ENCODE measurements around the gene ELAVL4. TPM values are rescaled to one million over a fixed set of nuclear protein-coding genes. Genes with fewer than 3 reads are reported as not detected.

ELAVL4 gene
- total and polyA plus RNA-seq, 2 donors from 2014 or later = not detected

DNA sequence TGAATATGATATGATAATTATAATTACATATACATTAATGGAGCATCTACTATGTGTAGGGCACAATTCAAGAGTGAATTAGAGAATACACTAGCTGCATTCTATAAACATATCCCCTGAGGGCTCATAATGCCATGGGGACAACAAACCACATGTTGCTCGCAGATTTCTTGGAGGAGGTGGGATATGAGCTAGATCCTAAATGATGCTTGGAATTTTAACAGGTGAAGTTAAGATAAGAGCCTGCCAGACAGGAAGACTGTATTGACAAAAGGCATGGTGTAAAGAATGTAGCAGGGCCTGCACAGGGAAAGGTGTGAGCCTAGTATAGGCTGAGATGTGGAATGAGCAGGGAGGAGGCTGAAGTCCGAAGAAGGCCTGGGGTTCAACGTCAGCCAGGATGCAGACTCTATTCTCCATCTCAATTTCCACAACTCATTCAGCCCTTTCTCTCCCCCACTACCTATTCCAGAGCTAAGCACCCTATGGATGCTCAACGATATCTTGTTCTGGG lies 120.2 kb downstream of the ELAVL4 start:
- FAIRE-seq = no peak
- no peak for DNase-seq
- H3K9me3 ChIP-seq (ENCODE audit: control insufficient read depth in 2 of 3, insufficient read depth in 1 of 3, low read length in 3 of 3) = peaks cover 0 to 6% (median 0%) of the 10 kb centered on the region in 3 donors
- intact Hi-C loops (cut with DNase I) = no loop called here
- H3K36me3 ChIP-seq (ENCODE audit: control insufficient read depth in 2 of 3, insufficient read depth in 3 of 3, low read length in 3 of 3) = no peaks in the 10 kb centered on the region
- TF ChIP-seq, protein P1, sequence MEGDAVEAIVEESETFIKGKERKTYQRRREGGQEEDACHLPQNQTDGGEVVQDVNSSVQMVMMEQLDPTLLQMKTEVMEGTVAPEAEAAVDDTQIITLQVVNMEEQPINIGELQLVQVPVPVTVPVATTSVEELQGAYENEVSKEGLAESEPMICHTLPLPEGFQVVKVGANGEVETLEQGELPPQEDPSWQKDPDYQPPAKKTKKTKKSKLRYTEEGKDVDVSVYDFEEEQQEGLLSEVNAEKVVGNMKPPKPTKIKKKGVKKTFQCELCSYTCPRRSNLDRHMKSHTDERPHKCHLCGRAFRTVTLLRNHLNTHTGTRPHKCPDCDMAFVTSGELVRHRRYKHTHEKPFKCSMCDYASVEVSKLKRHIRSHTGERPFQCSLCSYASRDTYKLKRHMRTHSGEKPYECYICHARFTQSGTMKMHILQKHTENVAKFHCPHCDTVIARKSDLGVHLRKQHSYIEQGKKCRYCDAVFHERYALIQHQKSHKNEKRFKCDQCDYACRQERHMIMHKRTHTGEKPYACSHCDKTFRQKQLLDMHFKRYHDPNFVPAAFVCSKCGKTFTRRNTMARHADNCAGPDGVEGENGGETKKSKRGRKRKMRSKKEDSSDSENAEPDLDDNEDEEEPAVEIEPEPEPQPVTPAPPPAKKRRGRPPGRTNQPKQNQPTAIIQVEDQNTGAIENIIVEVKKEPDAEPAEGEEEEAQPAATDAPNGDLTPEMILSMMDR (IDR thresholded peaks at IDR 0.05; ENCODE audit: borderline replicate concordance, extremely low read depth, insufficient read depth) = no peak
- H3K4me1 ChIP-seq (ENCODE audit: control insufficient read depth in 2 of 3, insufficient read depth in 2 of 3, low read depth in 1 of 3, low read length in 3 of 3) = no peaks in the 10 kb centered on the region
- H3K9ac ChIP-seq (ENCODE audit: low read length in 3 of 3) = no peak overlapping the region
- no peaks in the 10 kb centered on the region for H3K27me3 ChIP-seq (ENCODE audit: control insufficient read depth, insufficient read depth, low read length)
- H3K4me3 ChIP-seq (ENCODE audit: low read length in 3 of 3) = no peak overlapping the region
- H3K27ac ChIP-seq (ENCODE audit: low read depth in 2 of 2, low read length in 2 of 2) = no peak overlapping the region

DNA sequence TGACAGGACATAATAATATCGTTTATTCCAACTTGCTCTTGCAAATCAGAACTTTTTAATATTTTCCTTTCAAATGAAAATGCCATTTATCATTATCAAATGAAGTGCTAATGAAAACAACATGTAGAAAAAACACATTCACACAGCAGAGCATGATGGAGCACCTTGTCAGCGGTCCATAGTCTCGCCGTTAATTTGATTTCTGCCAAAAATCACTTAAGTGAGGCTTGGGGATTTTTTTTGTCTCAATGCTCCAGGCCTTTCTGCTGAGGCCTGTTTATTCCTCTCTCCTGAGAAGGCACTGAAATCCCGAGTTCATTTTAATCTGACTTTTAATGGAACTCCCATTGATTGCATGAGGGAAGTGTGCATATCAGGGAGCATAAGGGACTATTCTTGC lies 122.5 kb downstream of the ELAVL4 start:
- no peak for FAIRE-seq
- Histone ChIP-seq H3K9ac (ENCODE audit: low read length in 3 of 3) (no peak overlapping the region), H3K4me3 (ENCODE audit: low read length in 3 of 3) (no peak overlapping the region), H3K27ac (ENCODE audit: low read depth in 2 of 2, low read length in 2 of 2) (no peak overlapping the region), H3K9me3 (ENCODE audit: control insufficient read depth in 2 of 3, insufficient read depth in 1 of 3, low read length in 3 of 3) (peaks cover 0 to 2% (median 0%) of the 10 kb centered on the region in 3 donors), H3K27me3 (ENCODE audit: control insufficient read depth, insufficient read depth, low read length) (no peaks in the 10 kb centered on the region), H3K36me3 (ENCODE audit: control insufficient read depth in 2 of 3, insufficient read depth in 3 of 3, low read length in 3 of 3) (no peaks in the 10 kb centered on the region), H3K4me1 (ENCODE audit: control insufficient read depth in 2 of 3, insufficient read depth in 2 of 3, low read depth in 1 of 3, low read length in 3 of 3) (no peaks in the 10 kb centered on the region)
- intact Hi-C loops (cut with DNase I) = no loop called here
- DNase-seq = peak in 1 of 5 donors; percentile 4
- TF ChIP-seq, protein P1 (IDR thresholded peaks at IDR 0.05; ENCODE audit: borderline replicate concordance, extremely low read depth, insufficient read depth) = no peak

DNA sequence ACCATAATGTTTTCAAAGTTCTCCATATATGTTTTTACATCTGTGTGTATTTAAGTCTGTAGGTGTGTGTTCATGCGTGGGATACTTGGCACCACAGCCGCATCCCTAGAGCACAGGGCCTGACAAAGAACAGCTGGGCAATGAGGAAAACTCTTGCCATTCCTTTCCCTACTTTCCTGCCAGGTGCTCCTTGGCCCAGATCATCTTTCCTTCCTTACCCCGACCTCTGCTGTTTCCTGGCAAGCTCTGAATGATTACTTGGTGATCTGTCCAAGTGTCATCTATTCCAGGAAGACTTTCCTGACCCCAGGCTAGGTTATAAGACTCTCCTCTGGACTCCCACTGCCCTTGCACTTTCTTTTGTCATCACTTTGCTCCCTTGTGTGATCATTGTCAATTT lies 123.6 kb downstream of the ELAVL4 start:
- no peaks in the 10 kb centered on the region for H3K4me1 ChIP-seq (ENCODE audit: control insufficient read depth in 2 of 3, insufficient read depth in 2 of 3, low read depth in 1 of 3, low read length in 3 of 3)
- H3K27ac ChIP-seq (ENCODE audit: low read depth in 2 of 2, low read length in 2 of 2) = no peak overlapping the region
- H3K36me3 ChIP-seq (ENCODE audit: control insufficient read depth in 2 of 3, insufficient read depth in 3 of 3, low read length in 3 of 3) = no peaks in the 10 kb centered on the region
- peaks cover 0 to 2% (median 0%) of the 10 kb centered on the region in 3 donors for H3K9me3 ChIP-seq (ENCODE audit: control insufficient read depth in 2 of 3, insufficient read depth in 1 of 3, low read length in 3 of 3)
- TF ChIP-seq, protein P1 (IDR thresholded peaks at IDR 0.05; ENCODE audit: borderline replicate concordance, extremely low read depth, insufficient read depth) = no peak
- DNase-seq = peak in 4 of 5 donors; percentile 46 to 65 (median 57)
- no peak overlapping the region for H3K4me3 ChIP-seq (ENCODE audit: low read length in 3 of 3)
- intact Hi-C loops (cut with DNase I) = no loop called here
- H3K9ac ChIP-seq (ENCODE audit: low read length in 3 of 3) = no peak overlapping the region
- no peak for FAIRE-seq
- H3K27me3 ChIP-seq (ENCODE audit: control insufficient read depth, insufficient read depth, low read length) = no peaks in the 10 kb centered on the region

DNA sequence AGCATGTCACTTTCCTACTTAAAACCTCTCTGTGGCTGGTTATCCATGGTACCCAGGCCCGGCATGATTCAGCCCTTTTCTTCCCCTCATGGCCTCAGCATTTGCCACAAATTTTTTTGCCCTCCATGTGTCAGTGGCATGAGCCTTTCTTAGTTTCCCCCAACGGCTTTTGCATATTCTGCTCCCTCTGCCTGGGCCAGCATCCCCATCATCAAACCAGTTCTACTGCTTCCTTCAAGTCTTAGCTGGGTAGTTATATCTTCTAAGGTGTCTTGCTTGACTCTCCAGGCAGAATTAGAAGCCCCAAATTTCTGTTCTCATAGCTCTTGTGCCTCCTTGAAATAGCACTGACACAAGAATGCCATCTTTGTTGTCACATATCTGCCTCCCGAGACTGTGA lies 127.9 kb downstream of the ELAVL4 start:
- intact Hi-C loops (cut with DNase I) = no loop called here
- Histone ChIP-seq H3K4me3 (ENCODE audit: low read length in 3 of 3) (no peak overlapping the region), H3K9me3 (ENCODE audit: control insufficient read depth in 2 of 3, insufficient read depth in 1 of 3, low read length in 3 of 3) (peaks cover 0 to 2% (median 0%) of the 10 kb centered on the region in 3 donors), H3K4me1 (ENCODE audit: control insufficient read depth in 2 of 3, insufficient read depth in 2 of 3, low read depth in 1 of 3, low read length in 3 of 3) (no peaks in the 10 kb centered on the region), H3K27me3 (ENCODE audit: control insufficient read depth, insufficient read depth, low read length) (no peaks in the 10 kb centered on the region), H3K9ac (ENCODE audit: low read length in 3 of 3) (no peak overlapping the region), H3K36me3 (ENCODE audit: control insufficient read depth in 2 of 3, insufficient read depth in 3 of 3, low read length in 3 of 3) (no peaks in the 10 kb centered on the region), H3K27ac (ENCODE audit: low read depth in 2 of 2, low read length in 2 of 2) (no peak overlapping the region)
- TF ChIP-seq, protein P1 (IDR thresholded peaks at IDR 0.05; ENCODE audit: borderline replicate concordance, extremely low read depth, insufficient read depth) = no peak
- no peak for DNase-seq
- no peak for FAIRE-seq
